Neural cell (in vitro differentiated cells): ENCODE data around the gene CTRB2. TPM values are rescaled to one million over a fixed set of nuclear protein-coding genes. Genes with fewer than 3 reads are reported as not detected.
"Not testable (repeated sequence)": the region's sequence is repeated elsewhere in the genome, so short reads cannot be mapped to it uniquely, and the experiment has no call there.

ENCODE experiments used
- H2AFZ ChIP-seq: fragments of 200-600, 300-800 bp; sonication (generic), shearing (Covaris generic); 2 replicates; pipeline ENCODE4 v1.6.0; 2014; ENCODE audit warnings: low read depth, mild to moderate bottlenecking, antibody characterized with exemption, low read length, moderate library complexity
- H3F3A ChIP-seq: fragments of 200-600 bp; shearing (Covaris generic); 2 replicates; pipeline ENCODE4 v1.6.1; 2016; ENCODE audit warnings: mild to moderate bottlenecking, moderate library complexity, mixed read lengths, antibody characterized with exemption, low read length; ENCODE audit not compliant: insufficient read depth, poor library complexity, severe bottlenecking
- H3K27ac ChIP-seq: fragments of 200-600, 300-800 bp; sonication (generic), shearing (Covaris generic); 2 replicates; pipeline ENCODE4 v1.5.1; 2014; ENCODE audit warnings: mild to moderate bottlenecking, low read length, moderate library complexity
- H3K27me3 ChIP-seq: fragments of 300-800, 200-600 bp; sonication (generic), shearing (Covaris generic); 2 replicates; pipeline ENCODE4 v1.6.0; 2014; ENCODE audit warnings: mild to moderate bottlenecking, low read depth, low read length, moderate library complexity; ENCODE audit not compliant: insufficient read depth
- H3K36me3 ChIP-seq: fragments of 300-800, 200-600 bp; sonication (generic), shearing (Covaris generic); 2 replicates; pipeline ENCODE4 v1.5.1; 2014; ENCODE audit warnings: mild to moderate bottlenecking, antibody characterized with exemption, low read length, moderate library complexity; ENCODE audit not compliant: insufficient read depth
- H3K4me2 ChIP-seq: fragments of 300-800, 200-600 bp; sonication (generic), shearing (Covaris generic); 2 replicates; pipeline ENCODE4 v1.6.0; 2014; ENCODE audit warnings: mild to moderate bottlenecking, low read length
- H3K4me3 ChIP-seq: fragments of 300-800, 200-600 bp; sonication (generic), shearing (Covaris generic); 2 replicates; pipeline ENCODE4 v1.5.1; 2014; ENCODE audit warnings: mild to moderate bottlenecking, low read length, moderate library complexity
- H3K79me2 ChIP-seq: fragments of 200-600 bp; shearing (Covaris generic); replicated peaks from 2 replicates; pipeline ENCODE4 v1.6.0; 2014; ENCODE audit warnings: mild to moderate bottlenecking, low read length, moderate library complexity; ENCODE audit not compliant: insufficient read depth
- H3K9ac ChIP-seq: fragments of 300-800, 200-600 bp; sonication (generic), shearing (Covaris generic); 2 replicates; pipeline ENCODE4 v1.6.1; 2016; ENCODE audit warnings: mild to moderate bottlenecking, low read length, mixed read lengths
- H3K9me2 ChIP-seq: fragments of 200-600 bp; shearing (Covaris generic); 2 replicates; pipeline ENCODE4 v1.6.1; 2016; ENCODE audit warnings: mild to moderate bottlenecking, low read length, mixed read lengths; ENCODE audit not compliant: insufficient read depth
- H3K9me3 ChIP-seq: fragments of 200-600, 300-800 bp; sonication (generic), shearing (Covaris generic); 2 replicates; pipeline ENCODE4 v1.6.1; 2016; ENCODE audit warnings: mild to moderate bottlenecking, mixed run types, low read length, moderate library complexity, mixed read lengths
- H4K20me1 ChIP-seq: fragments of 200-600 bp; shearing (Covaris generic); 2 replicates; pipeline ENCODE4 v1.6.1; 2016; ENCODE audit warnings: mild to moderate bottlenecking, mixed run types; ENCODE audit not compliant: insufficient read depth
- EP300 ChIP-seq: fragments of 450-650 bp; conservative IDR thresholded peaks from 2 replicates; pipeline ENCODE4 v1.6.1; 2014; ENCODE audit warnings: antibody characterized with exemption, mild to moderate bottlenecking, moderate library complexity; ENCODE audit not compliant: poor library complexity, severe bottlenecking
- EZH2 ChIP-seq: fragments of 200-600, 300-800 bp; shearing (Covaris generic), sonication (generic); IDR thresholded peaks from 2 replicates; pipeline ENCODE4 v1.6.1; 2014; ENCODE audit warnings: antibody characterized with exemption, low read length, borderline replicate concordance, mild to moderate bottlenecking; ENCODE audit not compliant: insufficient read depth, poor library complexity, severe bottlenecking
- MXI1 ChIP-seq: fragments of 450-650 bp; conservative IDR thresholded peaks from 2 replicates; pipeline ENCODE4 v1.6.1; 2014; ENCODE audit warnings: antibody characterized with exemption, mild to moderate bottlenecking; ENCODE audit not compliant: poor library complexity, severe bottlenecking
- POLR2AphosphoS5 ChIP-seq: IDR thresholded peaks from 2 replicates; pipeline ENCODE4 v1.6.1; 2012
- RAD21 ChIP-seq: fragments of 450-650 bp; conservative IDR thresholded peaks from 2 replicates; pipeline ENCODE4 v1.6.1; 2014; ENCODE audit warnings: antibody characterized with exemption, mild to moderate bottlenecking, moderate library complexity
- SMC3 ChIP-seq: fragments of 450-650 bp; conservative IDR thresholded peaks from 2 replicates; pipeline ENCODE4 v1.6.1; 2014; ENCODE audit warnings: antibody characterized with exemption, mild to moderate bottlenecking, moderate library complexity; ENCODE audit not compliant: poor library complexity
- TAF1 ChIP-seq: IDR thresholded peaks from 2 replicates; pipeline ENCODE4 v1.6.1; 2012; ENCODE audit warnings: low read depth
- polyA plus RNA-seq: library from polyadenylated mRNA; depleted of rRNA; stranded (reverse); fragments of >200 nt; gene quantifications from 2 replicates; pipeline ENCODE4 v1.2.3, GENCODE V29; 2014
- TF ChIP-seq, protein P1 (sequence below): fragments of 450-650 bp; IDR thresholded peaks from 2 replicates; pipeline ENCODE4 v1.5.1; 2014; ENCODE audit warnings: antibody characterized with exemption, mild to moderate bottlenecking, moderate library complexity; ENCODE audit not compliant: poor library complexity, severe bottlenecking
- TF ChIP-seq, protein P2 (sequence below): IDR thresholded peaks from 2 replicates; pipeline ENCODE4 v1.6.1; 2012; ENCODE audit warnings: borderline replicate concordance

The CTRB2 gene
- polyA plus RNA-seq, 1 donor from 2014 or later = not detected

DNA sequence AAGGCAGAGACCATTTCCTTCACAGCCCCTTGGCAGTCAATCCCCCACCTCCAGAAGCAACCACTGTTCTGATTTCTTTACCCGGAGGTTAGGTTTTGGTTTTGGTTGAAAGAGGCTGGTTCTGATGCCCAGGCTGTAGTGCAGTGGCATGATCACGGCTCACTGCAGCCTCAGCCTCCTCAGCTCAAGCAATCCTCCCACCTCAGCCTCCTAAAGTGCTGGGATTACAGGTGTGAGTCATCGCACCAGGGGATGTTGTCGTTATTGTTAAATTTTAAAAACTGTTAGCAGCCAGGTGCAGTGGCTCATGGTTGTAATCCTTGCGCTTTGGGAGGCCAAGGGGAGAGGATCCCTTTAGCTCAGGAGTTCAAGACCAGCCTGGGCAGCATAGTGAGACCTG is 3.0 kb upstream of the CTRB2 start:
- Histone ChIP-seq H3K27me3 (no peaks in the 10 kb centered on the region), H3K9ac (no peak overlapping the region), H3K79me2 (no peaks in the 10 kb centered on the region), H3K36me3 (no peaks in the 10 kb centered on the region), H3K4me3 (no peak overlapping the region), H3K9me3 (no peaks in the 10 kb centered on the region), H3K4me2 (no peak overlapping the region), H3K27ac (no peak overlapping the region), H3F3A (no peaks in the 10 kb centered on the region), H3K9me2 (no peaks in the 10 kb centered on the region), H4K20me1 (no peaks in the 10 kb centered on the region), H2AFZ (no peak overlapping the region)
- TF ChIP-seq SMC3 (no peak), EP300 (no peak), TAF1 (no peak), MXI1 (no peak)

DNA sequence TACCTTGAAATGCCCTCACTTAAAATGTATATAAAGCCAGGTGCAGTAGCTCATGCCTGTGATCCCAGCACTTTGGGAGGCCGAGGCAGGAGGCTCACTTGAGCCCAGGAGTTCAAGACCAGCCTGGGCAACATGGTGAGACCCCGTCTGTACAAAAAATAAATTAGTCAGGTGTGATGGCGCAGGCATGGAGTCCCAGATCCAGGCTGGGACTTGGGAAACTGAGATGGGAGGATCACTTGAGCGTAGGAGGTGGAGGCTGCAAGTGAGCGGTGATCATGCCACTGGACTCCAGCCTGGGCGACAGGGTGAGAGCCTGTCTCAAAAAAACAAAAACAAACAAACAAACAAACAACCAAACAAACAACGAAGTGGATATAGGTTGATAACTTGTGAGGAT is 2.6 kb upstream of the CTRB2 start:
- H3K4me3 ChIP-seq, H4K20me1 ChIP-seq, H2AFZ ChIP-seq, H3K79me2 ChIP-seq, H3K36me3 ChIP-seq, H3K9me3 ChIP-seq, H3K27ac ChIP-seq, H3K9ac ChIP-seq, H3K9me2 ChIP-seq, H3F3A ChIP-seq, H3K4me2 ChIP-seq, H3K27me3 ChIP-seq: not testable (repeated sequence)

DNA sequence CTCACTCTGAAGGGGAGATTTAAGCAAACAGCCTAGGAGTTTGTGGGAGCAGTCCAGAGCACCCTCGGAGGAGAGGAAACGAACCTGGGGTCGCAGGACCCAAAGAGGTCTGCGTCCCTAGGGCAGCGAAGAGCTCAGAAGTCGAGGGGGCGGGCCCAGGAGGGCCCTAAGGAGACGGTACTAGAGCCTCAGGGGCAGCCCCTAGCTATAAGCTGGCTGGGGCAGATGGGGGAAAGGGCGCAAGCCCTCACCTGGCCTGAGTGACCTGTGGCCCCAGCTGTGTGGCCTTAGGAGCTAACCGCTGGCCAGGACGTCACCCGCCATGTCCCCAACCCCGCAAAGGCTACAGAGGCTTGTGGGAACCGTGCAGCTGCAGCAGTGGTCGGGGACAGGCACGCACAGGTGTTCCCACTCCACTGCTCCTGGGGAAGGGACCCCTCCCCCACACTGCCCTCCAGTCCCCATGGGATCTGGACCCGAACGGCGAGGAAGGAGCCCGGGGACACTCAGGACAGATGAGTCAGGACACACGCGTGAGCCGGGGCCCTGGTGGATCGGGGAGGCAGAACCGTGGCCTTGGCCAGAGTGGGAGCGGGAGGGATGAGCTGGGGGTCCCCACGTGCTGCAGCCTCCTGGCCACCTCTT is 2.0 kb upstream of the CTRB2 start:
- H3K9ac ChIP-seq = no peak overlapping the region

More for the DNA sequence above, 2.0 kb upstream of the CTRB2 start:
- Histone ChIP-seq H3K9me2 (no peaks in the 10 kb centered on the region), H3K4me2 (no peak overlapping the region), H3K27ac (no peak overlapping the region), H3K36me3 (no peaks in the 10 kb centered on the region), H3K9me3 (no peaks in the 10 kb centered on the region), H3K79me2 (no peaks in the 10 kb centered on the region), H3K27me3 (no peaks in the 10 kb centered on the region), H2AFZ (no peak overlapping the region), H3F3A (no peaks in the 10 kb centered on the region), H3K4me3 (no peak overlapping the region), H4K20me1 (no peaks in the 10 kb centered on the region)
- TF ChIP-seq POLR2AphosphoS5 (no peak), RAD21 (no peak), SMC3 (no peak), MXI1 (no peak), EP300 (no peak), TAF1 (no peak), EZH2 (no peak)
- TF ChIP-seq, protein P1, sequence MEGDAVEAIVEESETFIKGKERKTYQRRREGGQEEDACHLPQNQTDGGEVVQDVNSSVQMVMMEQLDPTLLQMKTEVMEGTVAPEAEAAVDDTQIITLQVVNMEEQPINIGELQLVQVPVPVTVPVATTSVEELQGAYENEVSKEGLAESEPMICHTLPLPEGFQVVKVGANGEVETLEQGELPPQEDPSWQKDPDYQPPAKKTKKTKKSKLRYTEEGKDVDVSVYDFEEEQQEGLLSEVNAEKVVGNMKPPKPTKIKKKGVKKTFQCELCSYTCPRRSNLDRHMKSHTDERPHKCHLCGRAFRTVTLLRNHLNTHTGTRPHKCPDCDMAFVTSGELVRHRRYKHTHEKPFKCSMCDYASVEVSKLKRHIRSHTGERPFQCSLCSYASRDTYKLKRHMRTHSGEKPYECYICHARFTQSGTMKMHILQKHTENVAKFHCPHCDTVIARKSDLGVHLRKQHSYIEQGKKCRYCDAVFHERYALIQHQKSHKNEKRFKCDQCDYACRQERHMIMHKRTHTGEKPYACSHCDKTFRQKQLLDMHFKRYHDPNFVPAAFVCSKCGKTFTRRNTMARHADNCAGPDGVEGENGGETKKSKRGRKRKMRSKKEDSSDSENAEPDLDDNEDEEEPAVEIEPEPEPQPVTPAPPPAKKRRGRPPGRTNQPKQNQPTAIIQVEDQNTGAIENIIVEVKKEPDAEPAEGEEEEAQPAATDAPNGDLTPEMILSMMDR = no peak
- TF ChIP-seq, protein P2, sequence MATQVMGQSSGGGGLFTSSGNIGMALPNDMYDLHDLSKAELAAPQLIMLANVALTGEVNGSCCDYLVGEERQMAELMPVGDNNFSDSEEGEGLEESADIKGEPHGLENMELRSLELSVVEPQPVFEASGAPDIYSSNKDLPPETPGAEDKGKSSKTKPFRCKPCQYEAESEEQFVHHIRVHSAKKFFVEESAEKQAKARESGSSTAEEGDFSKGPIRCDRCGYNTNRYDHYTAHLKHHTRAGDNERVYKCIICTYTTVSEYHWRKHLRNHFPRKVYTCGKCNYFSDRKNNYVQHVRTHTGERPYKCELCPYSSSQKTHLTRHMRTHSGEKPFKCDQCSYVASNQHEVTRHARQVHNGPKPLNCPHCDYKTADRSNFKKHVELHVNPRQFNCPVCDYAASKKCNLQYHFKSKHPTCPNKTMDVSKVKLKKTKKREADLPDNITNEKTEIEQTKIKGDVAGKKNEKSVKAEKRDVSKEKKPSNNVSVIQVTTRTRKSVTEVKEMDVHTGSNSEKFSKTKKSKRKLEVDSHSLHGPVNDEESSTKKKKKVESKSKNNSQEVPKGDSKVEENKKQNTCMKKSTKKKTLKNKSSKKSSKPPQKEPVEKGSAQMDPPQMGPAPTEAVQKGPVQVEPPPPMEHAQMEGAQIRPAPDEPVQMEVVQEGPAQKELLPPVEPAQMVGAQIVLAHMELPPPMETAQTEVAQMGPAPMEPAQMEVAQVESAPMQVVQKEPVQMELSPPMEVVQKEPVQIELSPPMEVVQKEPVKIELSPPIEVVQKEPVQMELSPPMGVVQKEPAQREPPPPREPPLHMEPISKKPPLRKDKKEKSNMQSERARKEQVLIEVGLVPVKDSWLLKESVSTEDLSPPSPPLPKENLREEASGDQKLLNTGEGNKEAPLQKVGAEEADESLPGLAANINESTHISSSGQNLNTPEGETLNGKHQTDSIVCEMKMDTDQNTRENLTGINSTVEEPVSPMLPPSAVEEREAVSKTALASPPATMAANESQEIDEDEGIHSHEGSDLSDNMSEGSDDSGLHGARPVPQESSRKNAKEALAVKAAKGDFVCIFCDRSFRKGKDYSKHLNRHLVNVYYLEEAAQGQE = no peak
